HAP-1 (cell line): ENCODE data around the gene RGS2.
A peak's percentile ranks its signal among the peaks of the same experiment; 100 is the strongest.

Experiments
- DNase-seq, 2 experiments: peaks; one replicate each; pipeline ENCODE4 v3.0.0-alpha.2; 2016 to 2020; ENCODE audit warnings: low spot score in 2 of 2
- H3K27me3 ChIP-seq: fragments of 250-450 bp; sonication (Bioruptor Pico); 2 replicates; pipeline ENCODE4 v1.5.1; 2020; ENCODE audit warnings: low read depth, mild to moderate bottlenecking, moderate library complexity
- H3K36me3 ChIP-seq: fragments of 250-450 bp; sonication (Bioruptor Pico); replicated peaks from 2 replicates; pipeline ENCODE4 v1.5.1; 2020; ENCODE audit warnings: mild to moderate bottlenecking
- H3K4me1 ChIP-seq: fragments of 250-450 bp; sonication (Bioruptor Pico); 2 replicates; pipeline ENCODE4 v1.5.1; 2020; ENCODE audit warnings: mild to moderate bottlenecking
- H3K4me3 ChIP-seq: fragments of 250-450 bp; sonication (Bioruptor Pico); 2 replicates; pipeline ENCODE4 v1.5.1; 2020; ENCODE audit warnings: mild to moderate bottlenecking, moderate library complexity
- H3K9me3 ChIP-seq: fragments of 250-450 bp; sonication (Bioruptor Pico); 2 replicates; pipeline ENCODE4 v1.5.1; 2020; ENCODE audit warnings: mild to moderate bottlenecking, moderate library complexity
- in situ Hi-C: fragments of 300-500 bp; cut with MboI; formaldehyde crosslinking; loops from 3 replicates; pipeline ENCODE4 v1.14.3; 2020; ENCODE audit warnings: low sequenced_read_pairs, inconsistent platforms, mixed read lengths

Gene RGS2

DNA sequence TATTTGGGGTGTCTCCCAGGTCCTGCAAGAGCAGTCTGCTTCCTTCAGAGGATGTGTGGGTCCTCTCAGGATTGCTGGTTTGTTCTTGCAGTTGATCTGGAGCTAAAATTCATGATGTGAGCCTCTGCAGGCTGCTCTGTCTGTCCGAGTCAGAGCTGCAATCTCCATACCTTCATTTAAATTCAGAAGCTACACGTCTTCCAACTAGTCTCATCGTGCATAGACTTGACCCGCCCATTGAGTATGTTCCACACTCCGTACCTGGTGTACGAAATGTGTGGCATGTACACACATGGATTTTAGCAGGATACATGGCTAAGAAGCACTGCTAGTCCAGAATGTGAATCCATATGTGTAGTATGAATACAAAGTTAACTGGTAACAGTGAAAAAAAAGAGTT, 25.0 kb upstream of the RGS2 start:
- no peaks in the 10 kb centered on the region for H3K9me3 ChIP-seq
- H3K4me3 ChIP-seq = no peak overlapping the region
- H3K27me3 ChIP-seq = no peaks in the 10 kb centered on the region
- no peaks in the 10 kb centered on the region for H3K36me3 ChIP-seq
- H3K4me1 ChIP-seq = peaks cover 4% of the 10 kb centered on the region; the same call in 1 of the 2 replicates
- in situ Hi-C loops = no loop called here
- no peak for DNase-seq

DNA sequence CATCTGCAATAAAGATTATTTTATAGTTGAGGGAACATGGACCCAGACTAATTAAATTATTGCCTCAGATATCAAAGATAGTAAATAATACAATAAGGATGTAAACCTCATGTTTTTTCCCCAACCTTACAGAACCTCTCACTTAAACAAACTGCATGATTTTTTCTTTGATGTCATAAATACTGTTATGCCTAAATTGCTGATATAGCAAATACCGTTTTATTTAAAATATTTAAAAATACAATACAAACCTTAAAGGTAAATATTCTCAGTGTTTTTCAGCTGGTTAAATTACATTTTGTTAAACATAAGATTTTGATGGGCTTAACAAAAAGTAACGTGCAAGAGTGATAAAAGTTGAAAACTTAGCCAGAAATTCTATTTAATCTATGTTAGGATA, 24.4 kb upstream of the RGS2 start:
- no peaks in the 10 kb centered on the region for H3K27me3 ChIP-seq
- no peak for DNase-seq
- no peak overlapping the region for H3K4me3 ChIP-seq
- H3K4me1 ChIP-seq = peaks cover 4% of the 10 kb centered on the region; the same call in 1 of the 2 replicates
- H3K9me3 ChIP-seq = no peaks in the 10 kb centered on the region
- in situ Hi-C loops = no loop called here
- no peaks in the 10 kb centered on the region for H3K36me3 ChIP-seq

- H3K4me1 ChIP-seq = peaks cover 4% of the 10 kb centered on the region; the same call in 1 of the 2 replicates
- H3K4me3 ChIP-seq = no peak overlapping the region
- no peaks in the 10 kb centered on the region for H3K27me3 ChIP-seq
- no peaks in the 10 kb centered on the region for H3K36me3 ChIP-seq
- in situ Hi-C loops = no loop called here
- no peaks in the 10 kb centered on the region for H3K9me3 ChIP-seq
- DNase-seq = no peak
Measured at GRCh38 chr1:192786576-192786975, 22.3 kb upstream of the RGS2 start.

- H3K4me1 ChIP-seq = peaks cover 3% of the 10 kb centered on the region; the same call in 1 of the 2 replicates
- no peaks in the 10 kb centered on the region for H3K9me3 ChIP-seq
- no peaks in the 10 kb centered on the region for H3K27me3 ChIP-seq
- in situ Hi-C loops = no loop called here
- no peak for DNase-seq
- H3K4me3 ChIP-seq = no peak overlapping the region
- no peaks in the 10 kb centered on the region for H3K36me3 ChIP-seq
Measured at GRCh38 chr1:192787914-192788585, 20.8 kb upstream of the RGS2 start.

- Histone ChIP-seq H3K9me3 (no peaks in the 10 kb centered on the region), H3K36me3 (no peaks in the 10 kb centered on the region), H3K4me1 (peaks cover 8% of the 10 kb centered on the region), H3K4me3 (no peak overlapping the region), H3K27me3 (no peaks in the 10 kb centered on the region)
- no peak for DNase-seq
- in situ Hi-C loops = no loop called here
Measured at GRCh38 chr1:192789871-192790270, 19.0 kb upstream of the RGS2 start.

GRCh38 chr1:192792628-192793027, 16.2 kb upstream of the RGS2 start:
- Histone ChIP-seq H3K27me3 (no peaks in the 10 kb centered on the region), H3K4me3 (no peak overlapping the region), H3K36me3 (no peaks in the 10 kb centered on the region), H3K4me1 (peaks cover 12% of the 10 kb centered on the region), H3K9me3 (0 out of 2 replicates have a peak, but pooled peaks cover 2% of the 10 kb centered on the region)
- no peak for DNase-seq
- in situ Hi-C loops = no loop called here

DNA sequence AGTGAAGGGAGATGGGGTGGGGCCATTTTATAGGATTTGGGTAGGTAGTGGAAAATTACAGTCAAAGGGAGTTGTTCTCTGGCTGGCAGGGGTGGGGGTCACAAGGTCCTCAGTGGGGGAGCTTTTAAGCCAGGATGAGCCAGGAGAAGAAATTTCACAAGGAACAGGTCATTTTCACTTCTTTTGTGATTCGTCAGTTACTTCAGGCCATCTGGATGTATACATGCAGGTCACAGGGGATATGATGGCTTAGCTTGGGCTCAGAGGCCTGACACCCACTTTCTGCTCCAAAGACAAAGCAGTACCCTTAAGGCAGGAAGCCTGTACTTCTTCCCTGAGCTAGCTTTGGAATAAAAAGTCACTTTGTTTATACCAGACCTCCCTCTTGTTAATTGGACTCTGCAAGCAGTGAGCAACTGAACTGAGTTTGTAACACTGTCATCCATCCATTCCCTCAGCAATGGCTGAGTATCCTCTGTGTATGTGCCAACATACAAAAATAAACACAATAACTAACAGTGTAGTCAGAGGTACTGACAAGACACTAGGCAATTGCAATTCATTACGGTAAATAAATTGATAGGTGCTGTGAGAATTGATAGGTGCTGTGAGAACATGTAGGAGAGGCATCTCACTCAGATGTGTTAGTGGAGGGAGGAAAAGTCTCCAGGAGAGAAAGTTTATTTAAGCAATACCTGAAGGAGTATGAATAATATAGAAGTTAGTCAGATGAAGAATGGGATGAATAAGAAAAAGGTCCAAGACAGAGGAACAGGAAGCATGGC, 14.7 kb upstream of the RGS2 start:
- Histone ChIP-seq H3K27me3 (no peaks in the 10 kb centered on the region), H3K36me3 (no peaks in the 10 kb centered on the region), H3K4me1 (peaks cover 12% of the 10 kb centered on the region), H3K4me3 (no peak overlapping the region), H3K9me3 (0 out of 2 replicates have a peak, but pooled peaks cover 2% of the 10 kb centered on the region)
- DNase-seq = no peak
- in situ Hi-C loops = no loop called here

GRCh38 chr1:192794768-192795035, 14.1 kb upstream of the RGS2 start:
- in situ Hi-C loops = no loop called here
- peaks cover 12% of the 10 kb centered on the region for H3K4me1 ChIP-seq
- DNase-seq = peak in 1 of 2 experiments; percentile 86
- no peaks in the 10 kb centered on the region for H3K36me3 ChIP-seq
- 0 out of 2 replicates have a peak, but pooled peaks cover 2% of the 10 kb centered on the region for H3K9me3 ChIP-seq
- H3K27me3 ChIP-seq = no peaks in the 10 kb centered on the region
- H3K4me3 ChIP-seq = no peak overlapping the region

- H3K36me3 ChIP-seq = no peaks in the 10 kb centered on the region
- H3K9me3 ChIP-seq = 0 out of 2 replicates have a peak, but pooled peaks cover 2% of the 10 kb centered on the region
- H3K27me3 ChIP-seq = no peaks in the 10 kb centered on the region
- no peak for DNase-seq
- in situ Hi-C loops = no loop called here
- peaks cover 12% of the 10 kb centered on the region for H3K4me1 ChIP-seq
- H3K4me3 ChIP-seq = no peak overlapping the region
Measured at GRCh38 chr1:192795916-192796618, 12.8 kb upstream of the RGS2 start.

DNA sequence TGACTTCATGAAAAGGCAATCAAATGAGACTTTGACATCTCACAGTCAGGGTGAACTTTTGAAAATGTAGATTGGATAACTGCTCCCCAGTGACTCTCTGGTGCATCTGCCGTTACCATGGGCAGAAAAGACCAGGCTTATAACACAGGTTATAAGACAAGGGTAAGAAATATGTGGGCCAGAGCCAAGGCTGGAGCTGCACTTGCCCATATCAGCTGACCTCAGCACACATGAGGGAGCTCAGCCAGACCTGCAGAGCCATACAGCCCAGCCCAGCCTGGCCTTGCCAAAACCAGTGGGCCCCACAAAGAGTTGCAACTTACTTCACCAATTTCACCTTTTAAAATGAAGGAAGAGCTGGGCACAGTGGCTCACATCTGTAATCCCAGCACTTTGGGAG, 11.7 kb upstream of the RGS2 start:
- in situ Hi-C loops = no loop called here
- Histone ChIP-seq H3K27me3 (no peaks in the 10 kb centered on the region), H3K9me3 (0 out of 2 replicates have a peak, but pooled peaks cover 2% of the 10 kb centered on the region), H3K36me3 (no peaks in the 10 kb centered on the region), H3K4me1 (peaks cover 12% of the 10 kb centered on the region), H3K4me3 (no peak overlapping the region)
- no peak for DNase-seq

DNA sequence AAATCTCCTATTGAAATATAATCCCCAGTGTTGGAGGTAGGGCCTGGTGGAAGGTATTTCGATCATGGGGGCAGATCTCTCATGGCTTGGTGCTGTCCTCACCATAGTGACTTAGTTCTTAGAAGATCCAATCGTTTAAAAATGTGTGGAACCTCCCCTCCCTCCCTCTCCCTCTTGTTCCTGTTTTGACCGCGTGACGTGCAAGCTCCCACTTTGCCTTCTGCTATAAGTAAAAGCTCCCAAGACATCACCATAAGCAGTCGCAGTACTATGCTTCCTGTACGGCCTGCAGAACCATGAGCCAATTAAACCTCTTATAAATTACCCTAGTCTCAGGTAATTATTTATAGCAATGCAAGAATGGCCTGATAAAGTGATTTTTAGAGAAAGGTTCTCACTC, 10.9 kb upstream of the RGS2 start:
- no peaks in the 10 kb centered on the region for H3K27me3 ChIP-seq
- H3K36me3 ChIP-seq = no peaks in the 10 kb centered on the region; the same call in 1 of the 2 replicates
- DNase-seq = no peak
- peaks cover 13% of the 10 kb centered on the region for H3K4me1 ChIP-seq
- H3K4me3 ChIP-seq = no peak overlapping the region
- H3K9me3 ChIP-seq = 0 out of 2 replicates have a peak, but pooled peaks cover 2% of the 10 kb centered on the region
- in situ Hi-C loops = no loop called here

- no peaks in the 10 kb centered on the region; the same call in 1 of the 2 replicates for H3K36me3 ChIP-seq
- H3K9me3 ChIP-seq = no peaks in the 10 kb centered on the region
- no peak overlapping the region for H3K4me3 ChIP-seq
- in situ Hi-C loops = no loop called here
- no peaks in the 10 kb centered on the region for H3K27me3 ChIP-seq
- H3K4me1 ChIP-seq = peaks cover 17% of the 10 kb centered on the region
- no peak for DNase-seq
Measured at GRCh38 chr1:192801451-192801850, 7.4 kb upstream of the RGS2 start.

DNA sequence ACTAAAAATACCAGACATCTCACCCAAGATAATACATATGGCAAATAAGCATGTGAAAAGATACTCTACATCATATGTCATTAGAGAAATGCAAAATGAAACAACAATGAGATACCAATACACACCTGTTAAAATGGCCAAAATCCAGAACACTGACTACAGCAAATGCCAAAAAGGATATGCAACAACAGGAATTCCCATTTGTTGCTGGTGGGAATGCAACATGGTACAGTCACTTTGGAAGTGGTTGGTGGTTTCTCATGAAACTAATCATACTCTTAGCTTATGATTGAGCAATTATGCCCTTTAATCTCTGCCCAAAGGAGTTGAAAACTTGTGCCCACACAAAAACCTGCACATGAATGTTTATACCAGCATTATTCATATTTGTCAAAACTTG, 6.4 kb upstream of the RGS2 start:
- in situ Hi-C loops = no loop called here
- H3K36me3 ChIP-seq = no peaks in the 10 kb centered on the region; the same call in 1 of the 2 replicates
- no peak for DNase-seq
- no peaks in the 10 kb centered on the region for H3K9me3 ChIP-seq
- H3K27me3 ChIP-seq = no peaks in the 10 kb centered on the region
- H3K4me3 ChIP-seq = no peak overlapping the region
- H3K4me1 ChIP-seq = peaks cover 24% of the 10 kb centered on the region

DNA sequence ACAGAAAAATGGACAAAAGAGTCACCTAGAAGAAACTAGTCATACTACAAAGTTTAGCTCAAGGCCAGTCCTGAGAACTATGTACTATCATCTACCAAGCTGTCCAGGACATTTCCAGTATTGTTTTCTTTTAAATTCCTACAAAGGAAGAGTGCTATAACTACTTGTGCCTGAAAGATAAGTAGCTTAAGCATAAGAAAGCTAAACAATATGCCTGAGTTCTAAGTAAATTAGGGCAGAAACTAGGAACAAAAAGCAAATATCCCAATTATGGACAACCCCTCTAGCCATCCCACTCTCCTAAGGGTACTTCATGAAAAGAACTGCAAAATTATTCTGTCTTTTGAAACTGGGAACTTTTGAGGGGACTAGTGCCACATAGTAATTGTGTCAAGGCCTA, 5.3 kb upstream of the RGS2 start:
- Histone ChIP-seq H3K4me1 (peaks cover 34% of the 10 kb centered on the region), H3K36me3 (no peaks in the 10 kb centered on the region; the same call in 1 of the 2 replicates), H3K4me3 (no peak overlapping the region), H3K27me3 (no peaks in the 10 kb centered on the region), H3K9me3 (no peaks in the 10 kb centered on the region)
- peak in 1 of 2 experiments; percentile 93 for DNase-seq
- in situ Hi-C loops = no loop called here
